ENCODE data around the gene PRRC2B.

Gene PRRC2B

GRCh38 chr9:131418143-131419025 lies 24.5 kb downstream of the PRRC2B start:
- no peak for DNase-seq (ENCODE audit: low spot score)
- in situ Hi-C loops (cut with MboI; ENCODE audit: low pct_unique_long_range_greater_than_20kb, low sequenced_read_pairs, unreplicated experiment): no loop called here

GRCh38 chr9:131419026-131419614 lies 25.2 kb downstream of the PRRC2B start:
- in situ Hi-C loops (cut with MboI; ENCODE audit: low pct_unique_long_range_greater_than_20kb, low sequenced_read_pairs, unreplicated experiment): no loop called here
- TF ChIP-seq CTCF (IDR thresholded peaks at IDR 0.05; ENCODE audit: extremely low read depth, insufficient read depth, missing control alignments): no peak
- DNase-seq (ENCODE audit: low spot score): no peak

More at GRCh38 chr9:131418143-131419025, 24.5 kb downstream of the PRRC2B start:
- no peak for TF ChIP-seq CTCF (IDR thresholded peaks at IDR 0.05; ENCODE audit: extremely low read depth, insufficient read depth, missing control alignments)

GRCh38 chr9:131419716-131420115 lies 25.8 kb downstream of the PRRC2B start:
- TF ChIP-seq CTCF (IDR thresholded peaks at IDR 0.05; ENCODE audit: extremely low read depth, insufficient read depth, missing control alignments): no peak
- in situ Hi-C loops (cut with MboI; ENCODE audit: low pct_unique_long_range_greater_than_20kb, low sequenced_read_pairs, unreplicated experiment): no loop called here
- no peak for DNase-seq (ENCODE audit: low spot score)

- in situ Hi-C loops (cut with MboI; ENCODE audit: low pct_unique_long_range_greater_than_20kb, low sequenced_read_pairs, unreplicated experiment): no loop called here
- no peak for DNase-seq (ENCODE audit: low spot score)
- TF ChIP-seq CTCF (IDR thresholded peaks at IDR 0.05; ENCODE audit: extremely low read depth, insufficient read depth, missing control alignments): no peak
These were observed 27.2 kb downstream of the PRRC2B start for GRCh38 chr9:131420980-131421624.

- no peak for TF ChIP-seq CTCF (IDR thresholded peaks at IDR 0.05; ENCODE audit: extremely low read depth, insufficient read depth, missing control alignments)
- DNase-seq (ENCODE audit: low spot score): no peak
- in situ Hi-C loops (cut with MboI; ENCODE audit: low pct_unique_long_range_greater_than_20kb, low sequenced_read_pairs, unreplicated experiment): no loop called here
These were observed 27.8 kb downstream of the PRRC2B start for GRCh38 chr9:131421691-131422090.

- no peak for TF ChIP-seq CTCF (IDR thresholded peaks at IDR 0.05; ENCODE audit: extremely low read depth, insufficient read depth, missing control alignments)
- in situ Hi-C loops (cut with MboI; ENCODE audit: low pct_unique_long_range_greater_than_20kb, low sequenced_read_pairs, unreplicated experiment): no loop called here
- no peak for DNase-seq (ENCODE audit: low spot score)
These were observed 28.4 kb downstream of the PRRC2B start for GRCh38 chr9:131422241-131422792.
